HL-60/S4 (cell line): ENCODE measurements around the gene HGS.
"Not testable (repeated sequence)": the region's sequence is repeated elsewhere in the genome, so short reads cannot be mapped to it uniquely, and the experiment has no call there.

Source experiments
- in situ Hi-C: fragments of 300-500 bp; cut with MboI; formaldehyde crosslinking; loops from 2 replicates; pipeline ENCODE4 v1.14.3; 2022; ENCODE audit warnings: low sequenced_read_pairs

Gene HGS

DNA sequence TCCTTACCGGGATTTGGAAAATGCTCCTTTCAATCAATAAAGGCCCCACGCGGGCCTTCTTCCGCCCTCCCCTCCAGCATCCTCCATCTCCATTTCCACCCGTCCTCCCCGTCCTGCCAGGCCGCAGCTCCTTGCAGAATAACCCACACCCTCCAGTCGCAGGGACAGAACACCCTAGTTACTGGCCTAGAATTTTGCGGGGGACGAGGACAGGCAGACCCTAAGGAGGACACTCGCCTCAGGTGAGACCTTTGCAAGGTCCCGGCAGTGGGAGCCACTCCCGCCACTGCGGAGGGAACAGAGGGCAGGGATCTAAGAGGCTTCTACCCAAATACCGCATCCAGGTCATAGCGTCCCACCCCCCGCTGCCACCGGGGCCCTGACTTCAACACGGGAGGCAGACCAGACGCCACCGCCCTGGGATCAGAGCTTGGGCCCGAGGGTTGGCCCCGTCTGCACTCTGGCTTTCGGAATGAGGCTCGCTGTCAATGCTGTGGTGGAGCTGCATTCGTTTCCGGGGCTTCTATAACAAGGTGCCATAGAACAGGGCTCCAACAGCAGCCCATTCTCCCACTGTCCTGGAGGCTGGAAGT lies 55.1 kb downstream of the HGS start:
- in situ Hi-C loops, result no loop called here

GRCh38 chr17:81739593-81739992 lies 55.8 kb downstream of the HGS start:
- in situ Hi-C loops, result not testable (repeated sequence)

DNA sequence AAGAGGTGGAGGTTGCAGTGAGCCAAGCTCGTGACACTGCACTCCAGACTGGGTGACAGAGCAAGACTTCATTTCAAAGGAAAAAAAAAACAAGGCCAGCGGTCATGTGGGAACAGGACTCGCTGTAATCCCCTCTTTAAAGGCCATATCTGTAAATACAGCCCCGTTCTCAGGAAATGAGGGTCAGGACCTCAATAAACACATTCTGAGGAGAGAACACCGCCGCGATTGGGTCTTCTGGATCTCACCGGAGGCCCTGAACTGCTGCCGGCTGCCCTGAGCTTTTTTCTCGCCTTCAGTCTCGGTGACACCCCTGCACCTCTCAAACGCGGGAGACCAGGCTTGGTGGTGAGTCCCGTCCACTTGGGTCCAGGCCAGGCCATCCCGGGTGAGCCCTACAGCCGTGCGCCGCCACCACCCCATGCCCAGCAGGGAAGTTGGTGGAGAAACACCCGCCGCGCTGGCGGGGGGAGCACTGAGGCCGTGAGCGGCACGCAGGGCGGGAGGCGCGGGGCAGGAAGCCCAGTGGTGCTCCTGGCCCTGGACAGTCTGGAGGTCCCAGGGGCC lies 56.7 kb downstream of the HGS start:
- in situ Hi-C loops, result no loop called here

DNA sequence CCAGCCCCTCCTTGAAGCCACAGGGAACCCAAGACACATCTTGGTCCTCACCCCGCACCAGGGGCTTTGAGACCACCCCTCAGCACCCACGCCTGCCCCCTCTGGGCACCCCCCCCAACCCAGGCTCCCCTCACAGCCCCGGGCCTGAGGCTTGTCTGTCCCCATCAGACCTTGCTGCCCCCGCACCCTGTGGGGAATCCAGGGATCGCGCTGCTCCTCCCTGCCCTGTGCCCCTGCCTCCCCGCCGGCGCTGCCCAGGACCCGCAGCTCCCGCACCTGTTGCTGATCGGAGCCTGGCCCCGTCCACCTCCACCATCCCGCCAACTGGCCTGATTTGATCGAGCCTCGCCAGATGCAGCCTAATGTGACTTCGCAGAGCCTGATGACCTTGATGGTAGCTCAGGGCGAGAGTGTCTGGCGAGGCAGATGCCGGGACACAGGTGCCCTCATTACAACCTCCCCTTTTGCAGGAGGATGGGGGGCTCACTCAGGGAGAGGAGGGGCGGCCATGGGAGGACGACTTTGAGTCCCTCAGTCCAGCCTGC lies 57.3 kb downstream of the HGS start:
- in situ Hi-C loops, result no loop called here

DNA sequence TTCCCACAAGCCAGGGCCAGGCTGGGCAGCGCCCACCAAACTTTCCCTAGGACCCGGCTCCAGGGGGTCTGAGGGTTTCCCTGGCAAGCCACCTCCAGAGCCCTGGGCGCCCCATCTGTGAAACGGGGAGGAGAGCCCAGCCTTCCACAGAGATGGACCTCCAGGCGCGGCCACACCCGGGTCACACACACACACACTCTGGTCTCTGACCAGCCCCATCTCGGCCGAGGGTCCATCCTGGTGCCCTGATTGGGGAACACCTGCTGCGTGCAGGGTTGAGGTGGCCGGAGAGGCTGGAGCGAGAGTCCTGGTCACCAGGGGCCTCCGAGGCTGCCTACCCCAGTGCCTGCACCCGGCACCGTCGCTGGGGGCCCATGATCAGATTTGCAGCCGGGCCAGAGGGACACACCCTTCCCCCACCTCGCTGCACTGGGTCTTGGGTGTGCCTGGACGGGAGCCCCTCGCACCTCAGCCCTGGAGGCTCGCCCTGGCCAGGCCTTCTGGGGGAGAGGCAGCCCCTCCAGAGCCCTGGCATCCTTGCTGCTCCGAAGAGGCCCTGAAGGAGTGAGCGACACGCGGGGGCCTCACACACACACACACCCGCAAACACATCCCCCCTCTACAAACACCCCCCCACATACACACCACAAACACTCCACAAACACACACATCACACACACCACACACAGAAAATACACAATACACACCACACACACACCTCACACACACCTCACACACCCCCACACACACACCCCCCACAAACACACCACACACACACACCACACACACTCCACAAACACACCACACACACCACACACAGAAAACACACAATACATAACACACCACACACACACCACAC lies 58.0 kb downstream of the HGS start:
- in situ Hi-C loops, result no loop called here
